ENCODE data around the gene SLC6A4.

DNA sequence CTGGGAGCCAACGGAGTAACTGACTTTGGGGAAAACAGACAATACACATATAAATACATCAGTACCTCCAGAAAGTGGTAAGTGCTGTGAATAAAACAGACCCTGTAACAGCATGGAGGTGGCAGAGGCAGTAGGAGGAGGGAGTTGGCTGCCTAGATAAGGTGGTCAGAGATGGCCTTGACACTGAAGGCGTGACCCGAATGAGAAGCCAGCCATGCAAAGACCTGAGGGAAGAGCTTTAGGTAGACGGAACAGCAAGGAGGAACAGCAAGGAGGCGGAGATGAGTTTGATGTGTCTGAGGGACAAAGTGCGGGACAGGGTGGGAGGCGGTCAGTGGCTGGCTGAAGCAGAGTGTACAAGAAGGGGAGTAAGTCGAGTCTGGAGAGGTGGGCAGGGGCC is 8.1 kb upstream of the SLC6A4 start:
- TF ChIP-seq EZH2phosphoT487 (IDR thresholded peaks at IDR 0.05; ENCODE audit: borderline replicate concordance) (no peak), POLR2A (IDR thresholded peaks at IDR 0.05; ENCODE audit: borderline replicate concordance, extremely low read depth, insufficient read depth, insufficient read length) (no peak), CTCF (IDR thresholded peaks at IDR 0.05 in 2 of 3, conservative IDR thresholded peaks at IDR 0.05 in 1 of 3; ENCODE audit: borderline replicate concordance in 1 of 3, insufficient read depth in 1 of 3, low read depth in 2 of 3, low read length in 2 of 3) (no peak), JUND (IDR thresholded peaks at IDR 0.05) (no peak), CBX3 (IDR thresholded peaks at IDR 0.05; ENCODE audit: low read depth) (no peak), ZBTB33 (IDR thresholded peaks at IDR 0.05; ENCODE audit: extremely low read depth, insufficient replicate concordance, low read length) (no peak), MAX (IDR thresholded peaks at IDR 0.05) (no peak), YY1 (IDR thresholded peaks at IDR 0.05; ENCODE audit: extremely low read depth, insufficient replicate concordance, low read depth, low read length) (no peak), POLR2AphosphoS5 (IDR thresholded peaks at IDR 0.05; ENCODE audit: low read depth, low read length) (no peak), RAD21 (IDR thresholded peaks at IDR 0.05; ENCODE audit: low read depth) (no peak), EZH2 (IDR thresholded peaks at IDR 0.05) (no peak)
- TF ChIP-seq, protein P1, sequence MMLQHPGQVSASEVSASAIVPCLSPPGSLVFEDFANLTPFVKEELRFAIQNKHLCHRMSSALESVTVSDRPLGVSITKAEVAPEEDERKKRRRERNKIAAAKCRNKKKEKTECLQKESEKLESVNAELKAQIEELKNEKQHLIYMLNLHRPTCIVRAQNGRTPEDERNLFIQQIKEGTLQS (IDR thresholded peaks at IDR 0.05): no peak
- TF ChIP-seq, protein P2, sequence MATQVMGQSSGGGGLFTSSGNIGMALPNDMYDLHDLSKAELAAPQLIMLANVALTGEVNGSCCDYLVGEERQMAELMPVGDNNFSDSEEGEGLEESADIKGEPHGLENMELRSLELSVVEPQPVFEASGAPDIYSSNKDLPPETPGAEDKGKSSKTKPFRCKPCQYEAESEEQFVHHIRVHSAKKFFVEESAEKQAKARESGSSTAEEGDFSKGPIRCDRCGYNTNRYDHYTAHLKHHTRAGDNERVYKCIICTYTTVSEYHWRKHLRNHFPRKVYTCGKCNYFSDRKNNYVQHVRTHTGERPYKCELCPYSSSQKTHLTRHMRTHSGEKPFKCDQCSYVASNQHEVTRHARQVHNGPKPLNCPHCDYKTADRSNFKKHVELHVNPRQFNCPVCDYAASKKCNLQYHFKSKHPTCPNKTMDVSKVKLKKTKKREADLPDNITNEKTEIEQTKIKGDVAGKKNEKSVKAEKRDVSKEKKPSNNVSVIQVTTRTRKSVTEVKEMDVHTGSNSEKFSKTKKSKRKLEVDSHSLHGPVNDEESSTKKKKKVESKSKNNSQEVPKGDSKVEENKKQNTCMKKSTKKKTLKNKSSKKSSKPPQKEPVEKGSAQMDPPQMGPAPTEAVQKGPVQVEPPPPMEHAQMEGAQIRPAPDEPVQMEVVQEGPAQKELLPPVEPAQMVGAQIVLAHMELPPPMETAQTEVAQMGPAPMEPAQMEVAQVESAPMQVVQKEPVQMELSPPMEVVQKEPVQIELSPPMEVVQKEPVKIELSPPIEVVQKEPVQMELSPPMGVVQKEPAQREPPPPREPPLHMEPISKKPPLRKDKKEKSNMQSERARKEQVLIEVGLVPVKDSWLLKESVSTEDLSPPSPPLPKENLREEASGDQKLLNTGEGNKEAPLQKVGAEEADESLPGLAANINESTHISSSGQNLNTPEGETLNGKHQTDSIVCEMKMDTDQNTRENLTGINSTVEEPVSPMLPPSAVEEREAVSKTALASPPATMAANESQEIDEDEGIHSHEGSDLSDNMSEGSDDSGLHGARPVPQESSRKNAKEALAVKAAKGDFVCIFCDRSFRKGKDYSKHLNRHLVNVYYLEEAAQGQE (IDR thresholded peaks at IDR 0.05; ENCODE audit: low read depth): no peak
